ENCODE results near the gene ITGB3BP.
"Not testable (repeated sequence)": the region's sequence is repeated elsewhere in the genome, so short reads cannot be mapped to it uniquely, and the experiment has no call there.

ITGB3BP gene, protein sequence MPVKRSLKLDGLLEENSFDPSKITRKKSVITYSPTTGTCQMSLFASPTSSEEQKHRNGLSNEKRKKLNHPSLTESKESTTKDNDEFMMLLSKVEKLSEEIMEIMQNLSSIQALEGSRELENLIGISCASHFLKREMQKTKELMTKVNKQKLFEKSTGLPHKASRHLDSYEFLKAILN

DNA sequence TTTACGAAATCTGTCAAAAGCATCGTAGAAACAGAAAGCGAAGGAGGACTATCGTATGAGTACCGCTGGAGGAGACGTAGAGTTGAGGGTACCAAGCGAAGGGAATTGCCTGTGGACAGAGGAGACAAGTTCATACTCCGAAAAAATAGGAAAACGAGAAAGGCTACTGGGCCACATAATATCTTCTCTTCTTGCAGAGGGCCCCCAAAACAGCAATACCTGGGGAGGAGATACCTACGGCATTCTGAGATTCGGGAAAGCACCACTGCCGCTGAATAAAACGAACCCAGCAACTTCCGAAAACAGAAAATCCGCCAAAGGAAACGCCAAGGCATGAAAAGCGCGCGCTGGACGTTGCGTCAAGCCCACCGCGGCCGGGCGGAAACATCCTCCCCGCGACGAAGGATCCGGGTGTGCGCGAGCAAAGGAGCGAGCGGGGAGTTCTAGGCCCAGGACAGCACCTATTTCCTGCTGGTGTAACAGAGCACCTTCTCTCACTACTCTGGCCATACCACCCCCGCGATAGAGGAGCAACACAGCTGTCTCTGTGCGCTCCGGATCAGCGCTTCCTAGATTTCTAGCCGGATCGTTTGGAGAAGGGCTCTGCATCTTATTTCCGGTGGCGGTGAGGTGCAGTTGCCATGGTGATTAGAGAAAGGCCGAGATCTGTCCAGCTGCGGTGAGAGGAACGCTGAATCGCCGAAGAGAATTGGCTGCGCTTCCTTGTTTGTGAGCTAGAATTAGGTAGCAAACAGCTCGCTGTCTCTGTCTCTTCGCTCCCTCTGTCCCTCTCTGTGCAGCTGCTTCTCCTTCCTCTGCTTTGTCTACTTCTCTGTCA lies at the start of gene ITGB3BP, which contains the start of gene EFCAB7:
Gene ITGB3BP, minus strand, starts transcription at position 335 of the 838 bp plus-strand sequence. Its CDS starts 92 bp downstream, at position 243.
Gene EFCAB7, plus strand, starts transcription at position 635 of the 838 bp plus-strand sequence. CDS start 2,048 bp downstream, outside the sequence.
- DNase-seq, result peak; percentile 73

GRCh38 chr1:63572686-63573085 lies 49.7 kb upstream of the ITGB3BP start:
- not testable (repeated sequence) for DNase-seq

DNA sequence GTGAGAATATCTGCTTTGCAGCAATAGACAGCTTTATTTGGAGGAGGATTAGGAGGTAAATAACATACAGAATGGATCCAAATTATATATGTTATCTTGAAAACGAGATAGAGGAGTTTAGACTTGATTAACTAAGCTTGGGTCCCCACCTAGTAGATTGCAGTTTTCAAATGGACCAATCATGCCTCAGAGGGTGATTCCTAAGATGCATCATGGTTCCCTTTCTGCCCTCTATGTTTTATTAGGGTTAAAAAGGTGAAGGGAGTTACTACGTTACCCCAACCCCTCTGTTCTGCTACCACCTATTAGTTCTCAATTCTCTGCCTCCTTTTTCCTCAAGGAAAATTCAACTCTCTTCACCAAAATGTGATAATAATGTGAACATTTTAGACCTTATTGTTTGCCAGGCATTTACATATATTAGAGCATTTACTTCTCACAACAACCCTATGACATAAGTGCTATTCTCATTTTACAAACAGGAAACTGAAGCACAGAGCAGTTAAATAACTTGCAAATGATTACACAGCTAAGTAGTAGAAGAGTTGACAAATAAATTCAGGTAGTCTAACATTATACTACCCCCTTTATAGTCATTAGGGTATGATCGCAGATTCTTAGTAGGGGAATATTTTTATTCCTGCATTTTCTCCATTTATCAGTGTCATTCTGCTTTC lies 46.8 kb upstream of the ITGB3BP start:
- DNase-seq, result no peak

DNA sequence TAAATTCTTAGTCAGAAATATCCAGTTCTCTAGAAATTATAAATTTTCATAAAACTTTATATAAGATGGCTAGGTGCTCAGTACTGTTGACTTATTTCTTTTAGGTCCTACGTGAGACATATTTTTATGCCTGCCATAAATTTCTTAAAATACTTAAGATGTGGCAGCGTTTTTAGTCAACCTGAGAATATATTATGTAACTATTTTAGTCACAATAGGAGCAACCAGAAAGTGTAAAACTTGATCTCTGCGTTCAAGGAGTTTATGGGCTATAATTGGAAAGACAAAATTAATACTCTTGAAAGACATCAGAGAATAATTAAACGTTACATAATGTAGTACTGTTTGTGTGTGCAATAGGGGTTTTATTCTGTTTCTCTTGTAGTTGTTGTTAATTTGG lies 46.0 kb upstream of the ITGB3BP start:
- no peak for DNase-seq

DNA sequence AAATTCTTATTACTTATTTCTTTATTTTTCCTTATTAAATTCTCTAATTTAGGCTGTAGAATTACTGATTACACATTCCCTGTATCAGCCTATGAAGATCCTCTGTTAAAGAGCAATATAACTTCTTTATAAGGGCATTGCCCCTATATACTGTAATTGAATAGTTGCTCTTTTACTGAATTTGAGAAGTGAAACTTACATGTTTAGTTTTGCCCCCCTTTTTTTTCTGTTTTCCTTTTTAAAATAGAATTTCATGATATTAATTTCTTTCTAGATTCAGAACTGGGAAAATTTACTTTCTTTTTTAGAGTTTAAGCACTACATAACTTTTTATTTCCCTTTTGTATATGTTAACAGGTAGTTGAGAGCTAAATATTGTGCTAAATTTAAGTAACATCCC lies 40.7 kb upstream of the ITGB3BP start:
- no peak for DNase-seq

- DNase-seq, result no peak
These were observed 36.3 kb upstream of the ITGB3BP start for GRCh38 chr1:63559357-63559756.

- DNase-seq, result no peak
These were observed 34.5 kb upstream of the ITGB3BP start for GRCh38 chr1:63557365-63557987.

DNA sequence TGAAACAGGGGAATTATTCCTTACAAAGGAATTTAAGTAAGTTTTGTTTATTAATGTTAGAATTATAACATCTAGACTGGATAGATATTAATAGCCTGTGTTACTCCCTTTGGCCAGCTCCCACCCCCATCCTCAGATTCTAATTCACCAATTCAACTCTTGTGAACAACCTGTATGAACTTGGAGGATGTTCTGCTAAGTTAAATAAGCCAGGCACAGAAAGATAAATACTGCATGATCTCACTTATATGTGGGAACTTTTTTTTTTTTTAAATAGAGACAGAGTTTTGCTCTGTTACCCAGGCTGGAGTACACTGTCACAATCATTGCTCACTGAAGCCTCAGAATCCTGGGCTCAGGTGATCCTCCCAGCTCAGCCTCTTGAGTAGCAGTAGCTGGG lies 32.5 kb upstream of the ITGB3BP start:
- no peak for DNase-seq

- no peak for DNase-seq
These were observed 25.9 kb upstream of the ITGB3BP start for GRCh38 chr1:63548877-63549276.

- no peak for DNase-seq
These were observed 25.3 kb upstream of the ITGB3BP start for GRCh38 chr1:63548303-63548702.

DNA sequence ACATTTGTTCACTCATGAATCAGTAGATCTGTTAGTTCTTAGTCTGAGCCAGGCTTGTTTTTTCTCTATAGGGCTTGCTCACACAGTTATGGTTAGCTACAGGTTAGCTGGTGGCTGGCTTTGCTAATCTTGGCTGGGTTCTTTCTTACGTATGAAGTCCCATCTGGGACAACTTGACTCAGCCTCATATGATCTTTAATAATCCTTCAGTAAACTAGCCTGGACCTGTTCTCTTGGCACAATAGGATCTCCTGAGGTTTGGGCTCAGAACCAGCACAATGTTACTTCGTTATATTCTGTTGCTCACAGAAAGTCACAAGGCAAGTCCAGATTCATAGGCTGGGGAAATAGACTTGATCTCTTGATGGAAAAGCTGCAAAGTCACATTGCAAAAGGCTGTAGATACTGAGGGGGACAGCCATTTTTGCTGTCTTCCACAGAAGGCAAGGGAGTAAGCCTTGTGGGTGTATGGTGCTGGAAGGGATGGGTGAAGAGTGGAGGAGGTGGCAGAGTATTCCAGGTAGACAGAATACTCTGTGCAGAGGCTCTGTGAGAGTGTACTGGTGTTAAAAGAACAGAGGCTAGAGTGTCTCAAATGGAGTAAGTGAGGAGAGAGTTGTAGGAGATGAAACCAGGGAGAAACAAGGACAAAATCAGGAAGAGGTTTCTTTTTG lies 24.7 kb upstream of the ITGB3BP start:
- no peak for DNase-seq

DNA sequence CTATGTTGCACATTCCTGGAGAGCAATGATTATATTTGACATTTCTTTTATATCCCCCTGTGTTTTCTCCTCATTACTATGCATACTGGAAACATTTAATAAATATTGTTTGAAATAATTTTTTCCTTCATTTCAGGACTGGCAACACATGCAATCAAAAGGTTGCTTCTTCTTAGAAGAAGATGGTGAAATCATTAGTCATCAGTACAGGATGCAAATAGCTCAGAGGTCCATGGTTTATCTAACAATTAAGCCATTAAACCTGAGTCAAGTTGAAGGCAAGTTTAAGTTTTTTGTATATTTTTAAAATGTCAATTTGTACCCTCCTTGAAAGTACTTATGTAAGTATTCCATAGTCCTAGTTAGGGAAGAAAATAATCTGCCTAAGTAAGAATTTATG lies 22.8 kb upstream of the ITGB3BP start:
- DNase-seq, result no peak

DNA sequence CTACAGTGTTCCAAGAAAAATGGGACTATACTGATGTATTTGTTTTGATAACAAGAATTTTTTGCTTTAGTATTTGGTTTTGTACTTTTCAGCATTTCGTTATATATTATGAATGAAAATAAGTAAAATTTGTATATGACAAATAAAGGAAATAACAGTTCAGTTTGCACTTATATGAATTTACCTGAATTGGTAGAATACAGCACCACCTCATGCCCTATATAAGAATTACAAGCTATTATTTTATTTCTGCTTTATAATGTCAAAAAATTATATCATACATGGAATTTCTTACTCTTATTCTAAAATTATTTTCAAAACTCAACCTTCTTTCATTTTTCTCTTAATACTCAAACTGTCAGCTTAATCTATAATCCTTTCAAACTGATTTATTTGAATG lies 14.9 kb upstream of the ITGB3BP start:
- no peak for DNase-seq

DNA sequence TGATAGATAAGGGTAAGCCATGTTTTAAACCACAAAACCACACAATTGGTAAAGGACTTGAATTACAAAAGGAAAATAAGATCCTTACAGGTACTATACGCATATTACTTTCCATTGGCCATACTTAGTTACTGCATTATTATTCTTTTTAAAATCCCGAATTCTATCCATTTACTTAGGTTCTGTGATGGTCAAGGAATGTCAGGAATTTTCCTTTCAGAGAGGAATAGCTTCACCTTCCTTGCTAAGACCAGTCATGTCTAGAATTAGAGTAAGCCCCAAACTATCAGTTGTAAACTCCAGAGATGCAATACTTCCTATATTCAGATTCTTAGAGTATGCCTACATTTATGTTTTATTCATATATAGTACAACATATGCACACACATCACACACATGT lies 14.0 kb upstream of the ITGB3BP start:
- no peak for DNase-seq

GRCh38 chr1:63534406-63534805 lies 11.4 kb upstream of the ITGB3BP start:
- no peak for DNase-seq

GRCh38 chr1:63533931-63534330 lies 10.9 kb upstream of the ITGB3BP start:
- DNase-seq, result no peak

GRCh38 chr1:63532727-63533126 lies 9.7 kb upstream of the ITGB3BP start:
- DNase-seq, result no peak

DNA sequence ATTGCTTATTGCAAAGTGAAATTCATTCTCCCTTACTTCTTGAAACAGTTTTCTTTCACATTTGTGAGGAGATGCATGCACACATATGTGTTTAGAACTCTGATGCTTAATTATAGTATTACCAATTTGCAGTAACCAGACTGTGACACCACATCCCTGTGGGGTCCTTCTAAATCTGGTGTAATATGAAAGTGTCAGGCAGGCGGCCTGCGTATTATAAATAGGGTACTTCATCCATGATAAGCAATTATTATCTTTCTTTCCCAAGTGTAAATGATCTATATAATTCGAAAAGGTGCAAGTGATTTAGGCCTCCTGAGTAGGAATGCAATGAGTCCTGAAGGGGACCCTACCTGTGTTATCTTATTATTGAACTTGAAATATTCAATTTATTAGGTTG lies 1.2 kb upstream of the ITGB3BP start:
- no peak for DNase-seq

- DNase-seq, result no peak
These were observed 713 bp upstream of the ITGB3BP start for GRCh38 chr1:63523738-63524137.

DNA sequence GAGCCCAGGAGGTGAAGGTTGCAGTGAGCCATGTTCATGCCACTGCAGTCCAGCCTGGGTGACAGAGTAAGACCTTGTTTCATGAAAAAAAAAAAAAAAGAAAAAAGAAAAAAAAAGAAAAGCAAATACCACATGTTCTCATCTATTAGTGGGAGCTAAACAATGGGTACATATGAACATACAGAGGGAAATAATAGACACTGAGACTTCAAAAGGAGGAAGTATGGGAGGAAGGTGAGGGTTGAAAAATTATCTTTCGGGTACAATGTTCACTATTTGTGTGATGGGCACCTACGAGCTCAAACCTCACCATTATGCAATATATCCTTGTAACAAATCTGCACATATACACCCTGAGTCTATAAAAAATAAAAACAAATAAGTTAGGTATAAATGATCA lies 6.4 kb downstream of the ITGB3BP start:
- no peak for DNase-seq

DNA sequence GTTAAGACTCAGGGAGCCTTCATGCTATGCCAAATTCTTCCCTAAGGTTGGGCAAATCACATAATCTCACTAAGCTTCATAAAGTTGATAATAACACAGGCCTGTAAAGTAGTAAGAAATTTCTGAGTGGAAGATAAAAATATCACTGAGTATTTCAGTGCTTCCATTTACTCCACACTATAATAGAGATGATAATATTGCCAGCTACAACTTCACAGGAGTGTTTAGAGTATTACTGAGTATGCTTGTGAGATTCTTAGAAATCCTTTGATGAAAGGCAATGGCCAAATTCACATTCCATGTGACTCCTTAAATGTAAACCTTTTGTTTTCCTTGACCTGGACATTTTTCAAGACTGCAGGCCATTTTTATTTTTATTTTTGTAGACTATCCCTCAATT lies 10.4 kb downstream of the ITGB3BP start:
- no peak for DNase-seq

GRCh38 chr1:63509718-63510117 lies 13.3 kb downstream of the ITGB3BP start:
- no peak for DNase-seq

DNA sequence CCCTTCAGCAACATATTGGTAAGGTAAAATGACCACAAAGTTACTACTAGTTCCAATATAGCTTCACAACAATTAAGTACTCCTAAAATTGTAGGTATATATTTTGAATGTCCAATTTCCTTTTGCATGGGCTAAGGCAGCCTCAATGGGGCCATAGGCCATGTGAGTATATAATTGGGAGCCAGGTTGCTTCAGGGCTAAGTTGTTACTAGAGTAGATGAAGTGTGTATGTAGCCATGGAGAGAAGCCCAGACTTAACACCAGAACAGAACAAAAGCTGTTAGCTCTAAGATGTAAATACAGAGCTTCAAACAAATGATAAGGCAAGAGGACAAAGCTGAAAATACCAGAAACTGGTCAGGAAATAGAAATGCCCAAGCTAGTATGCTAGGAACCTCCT lies 16.2 kb downstream of the ITGB3BP start:
- no peak for DNase-seq

Data from activated effector memory CD4-positive, alpha-beta T cell treated with Interleukin-2 at 50 U/mL for 16 hours (primary cell).